K562 (cell line): ENCODE results near the gene NHLRC2. TPM values are rescaled to one million over a fixed set of nuclear protein-coding genes. Genes with fewer than 3 reads are reported as not detected.
A peak's percentile ranks its signal among the peaks of the same experiment; 100 is the strongest.

ENCODE experiments used
- CCNT2 ChIP-seq: IDR thresholded peaks from 2 replicates; pipeline ENCODE4 v1.6.1; 2011; ENCODE audit warnings: borderline replicate concordance, low read depth, mild to moderate bottlenecking, moderate library complexity, mixed read lengths, low read length; ENCODE audit not compliant: insufficient read length; ENCODE audit errors: extremely low read depth
- DNMT1 ChIP-seq: fragments of 450-650 bp; IDR thresholded peaks from 2 replicates; pipeline ENCODE4 v1.6.1; 2016; ENCODE audit warnings: antibody characterized with exemption, mild to moderate bottlenecking
- EP400 ChIP-seq: fragments of 450-650 bp; IDR thresholded peaks from 2 replicates; pipeline ENCODE4 v1.6.1; 2017; ENCODE audit warnings: antibody characterized with exemption, mild to moderate bottlenecking, moderate library complexity
- NKRF ChIP-seq: fragments of 450-650 bp; IDR thresholded peaks from 2 replicates; pipeline ENCODE4 v1.6.1; 2016; ENCODE audit warnings: borderline replicate concordance
- RB1 ChIP-seq: fragments of 450-650 bp; IDR thresholded peaks from 2 replicates; pipeline ENCODE4 v1.6.1; 2017; ENCODE audit warnings: low read depth, mild to moderate bottlenecking
- ZKSCAN1 ChIP-seq: fragments of 150-350 bp; IDR thresholded peaks from 2 replicates; pipeline ENCODE4 v1.6.1; 2016; ENCODE audit warnings: low read depth, low read length
- ZNF407 ChIP-seq: fragments of 450-650 bp; IDR thresholded peaks from 2 replicates; pipeline ENCODE4 v1.6.1; 2016; ENCODE audit warnings: low read depth
- ZNF41 ChIP-seq: fragments of 250-450 bp; sonication (Bioruptor Pico); conservative IDR thresholded peaks from 2 replicates; pipeline ENCODE4 v1.4.0; 2020; ENCODE audit warnings: mild to moderate bottlenecking
- polyA plus RNA-seq, 8 experiments: library from polyadenylated mRNA; depleted of rRNA in 4 of 8; stranded (reverse) in 5 of 8; unstranded in 3 of 8; fragments of >200 nt; fragmentation: Nextera tagmentation in 2 of 8; fragmentation: Illumina TruSeq in 1 of 8; extraction: Ambion mirVana in 2 of 8; extraction: Trizol in 1 of 8; gene quantifications; 2 replicates each; pipeline versions ENCODE4 v1.2.1 to v1.2.3, GENCODE V29; 2011 to 2014; ENCODE audit warnings: inconsistent platforms in 1 of 8, missing spikeins in 1 of 8
- total RNA-seq, 7 experiments: library from RNA; depleted of rRNA in 6 of 7; stranded (reverse); fragments of >200 nt in 6 of 7; fragmentation: Illumina TruSeq in 2 of 7; extraction: Trizol in 2 of 7; gene quantifications; 2 replicates each; pipeline versions ENCODE4 v1.2.1 to v1.2.3, GENCODE V29; 2011 to 2021; ENCODE audit warnings: low replicate concordance in 1 of 7

Gene NHLRC2
- total and polyA plus RNA-seq, 9 of the 15 experiments (the other 6 are each of a cell fraction or from before 2014, with no cell fraction given) = 1.5 to 22.4 (median 10.3) TPM

- TF ChIP-seq ZNF407 (no peak), NKRF (peak; percentile 43; the same call in 1 of the 2 replicates), ZNF41 (CRISPR knock-in tag) (no peak), ZKSCAN1 (no peak), EP400 (0 out of 2 replicates have a peak, but pooled peaks have one; percentile 32), CCNT2 (peak; percentile 38), RB1 (peak; percentile 28; the same call in 1 of the 2 replicates), DNMT1 (no peak)
- TF ChIP-seq, all 486 proteins: peak for 57
Observed at GRCh38 chr10:113854761-113855588, 514 bp downstream of the NHLRC2 start (continued).
